ENCODE measurements around the gene REST.
"Not testable (repeated sequence)": the region's sequence is repeated elsewhere in the genome, so short reads cannot be mapped to it uniquely, and the experiment has no call there.

Gene REST

GRCh38 chr4:56930638-56931037 lies 22.9 kb downstream of the REST start:
- POLR2A ChIA-PET, result no interaction called here
- TF ChIP-seq FOXA1 (IDR thresholded peaks at IDR 0.05) (no peak), ARNT (IDR thresholded peaks at IDR 0.05) (no peak), SUZ12 (IDR thresholded peaks at IDR 0.05) (no peak), FOXK2 (IDR thresholded peaks at IDR 0.05) (no peak), PKNOX1 (IDR thresholded peaks at IDR 0.05) (no peak), FOXM1 (IDR thresholded peaks at IDR 0.05; ENCODE audit: borderline replicate concordance) (no peak), NFRKB (IDR thresholded peaks at IDR 0.05) (no peak), BHLHE40 (IDR thresholded peaks at IDR 0.05; ENCODE audit: borderline replicate concordance) (no peak), CTBP1 (IDR thresholded peaks at IDR 0.05; ENCODE audit: borderline replicate concordance) (no peak), ELF4 (IDR thresholded peaks at IDR 0.05) (no peak), L3MBTL2 (conservative IDR thresholded peaks at IDR 0.05) (no peak), SP1 (IDR thresholded peaks at IDR 0.05) (no peak), LEF1 (IDR thresholded peaks at IDR 0.05; ENCODE audit: borderline replicate concordance) (no peak), ZNF384 (IDR thresholded peaks at IDR 0.05) (no peak), TARDBP (IDR thresholded peaks at IDR 0.05) (no peak), HDGF (IDR thresholded peaks at IDR 0.05; ENCODE audit: borderline replicate concordance) (no peak)
- CTCF ChIA-PET, result interaction anchor here (0.6 kb wide), 1 partner anchor 542 kb away, joined by 7 read pairs; no protein-coding TSS in a partner anchor
- DNase-seq (ENCODE audit: extremely low spot score), result no peak

GRCh38 chr4:56931924-56932323 lies 24.2 kb downstream of the REST start:
- TF ChIP-seq BHLHE40 (IDR thresholded peaks at IDR 0.05; ENCODE audit: borderline replicate concordance) (no peak), NFRKB (IDR thresholded peaks at IDR 0.05) (no peak), ELF4 (IDR thresholded peaks at IDR 0.05) (no peak), ARNT (IDR thresholded peaks at IDR 0.05) (no peak), SUZ12 (IDR thresholded peaks at IDR 0.05) (no peak), FOXA1 (IDR thresholded peaks at IDR 0.05) (no peak), FOXM1 (IDR thresholded peaks at IDR 0.05; ENCODE audit: borderline replicate concordance) (no peak), PKNOX1 (IDR thresholded peaks at IDR 0.05) (no peak), ZNF384 (IDR thresholded peaks at IDR 0.05) (no peak), CTBP1 (IDR thresholded peaks at IDR 0.05; ENCODE audit: borderline replicate concordance) (no peak), TARDBP (IDR thresholded peaks at IDR 0.05) (no peak), SP1 (IDR thresholded peaks at IDR 0.05) (no peak), HDGF (IDR thresholded peaks at IDR 0.05; ENCODE audit: borderline replicate concordance) (no peak), LEF1 (IDR thresholded peaks at IDR 0.05; ENCODE audit: borderline replicate concordance) (no peak), FOXK2 (IDR thresholded peaks at IDR 0.05) (no peak), L3MBTL2 (conservative IDR thresholded peaks at IDR 0.05) (no peak)
- ChIA-PET CTCF (no interaction called here), POLR2A (no interaction called here)
- no peak for DNase-seq (ENCODE audit: extremely low spot score)

- ChIA-PET POLR2A (no interaction called here), CTCF (interaction anchor here (0.6 kb wide), 1 partner anchor 23 kb away, joined by 5 read pairs; no protein-coding TSS in a partner anchor)
- no peak for DNase-seq (ENCODE audit: extremely low spot score)
- TF ChIP-seq CTBP1 (IDR thresholded peaks at IDR 0.05; ENCODE audit: borderline replicate concordance) (no peak), ARNT (IDR thresholded peaks at IDR 0.05) (no peak), BHLHE40 (IDR thresholded peaks at IDR 0.05; ENCODE audit: borderline replicate concordance) (no peak), HDGF (IDR thresholded peaks at IDR 0.05; ENCODE audit: borderline replicate concordance) (no peak), ELF4 (IDR thresholded peaks at IDR 0.05) (no peak), ZNF384 (IDR thresholded peaks at IDR 0.05) (no peak), L3MBTL2 (conservative IDR thresholded peaks at IDR 0.05) (no peak), SP1 (IDR thresholded peaks at IDR 0.05) (no peak), NFRKB (IDR thresholded peaks at IDR 0.05) (no peak), SUZ12 (IDR thresholded peaks at IDR 0.05) (no peak), TARDBP (IDR thresholded peaks at IDR 0.05) (no peak), FOXK2 (IDR thresholded peaks at IDR 0.05) (no peak), FOXA1 (IDR thresholded peaks at IDR 0.05) (no peak), LEF1 (IDR thresholded peaks at IDR 0.05; ENCODE audit: borderline replicate concordance) (no peak)
These were observed 29.6 kb downstream of the REST start for GRCh38 chr4:56937262-56937661.

GRCh38 chr4:56939826-56940225 lies 32.1 kb downstream of the REST start:
- CTCF ChIA-PET; POLR2A ChIA-PET; DNase-seq (ENCODE audit: extremely low spot score): not testable (repeated sequence)

- ChIA-PET CTCF (no interaction called here), POLR2A (no interaction called here)
- DNase-seq (ENCODE audit: extremely low spot score), result no peak
- no peak for TF ChIP-seq HDGF (IDR thresholded peaks at IDR 0.05; ENCODE audit: borderline replicate concordance)
- no peak for TF ChIP-seq ELF4 (IDR thresholded peaks at IDR 0.05)
- no peak for TF ChIP-seq TARDBP (IDR thresholded peaks at IDR 0.05)
- TF ChIP-seq BHLHE40 (IDR thresholded peaks at IDR 0.05; ENCODE audit: borderline replicate concordance), result no peak
- no peak for TF ChIP-seq FOXA1 (IDR thresholded peaks at IDR 0.05)
- TF ChIP-seq SP1 (IDR thresholded peaks at IDR 0.05), result no peak
These were observed 32.7 kb downstream of the REST start for GRCh38 chr4:56940403-56940802.

- ChIA-PET POLR2A (no interaction called here), CTCF (interaction anchor here (0.6 kb wide), 1 partner anchor 258 kb away, joined by 4 read pairs; no protein-coding TSS in a partner anchor)
- TF ChIP-seq PKNOX1 (IDR thresholded peaks at IDR 0.05) (no peak), SUZ12 (IDR thresholded peaks at IDR 0.05) (no peak)
These were observed 33.3 kb downstream of the REST start for GRCh38 chr4:56940971-56941370.

GRCh38 chr4:56941403-56941802 lies 33.7 kb downstream of the REST start:
- no peak for DNase-seq (ENCODE audit: extremely low spot score)
- ChIA-PET POLR2A (no interaction called here), CTCF (interaction anchor here (0.6 kb wide), 1 partner anchor 258 kb away, joined by 4 read pairs; no protein-coding TSS in a partner anchor)
- TF ChIP-seq ELF4 (IDR thresholded peaks at IDR 0.05) (no peak), FOXM1 (IDR thresholded peaks at IDR 0.05; ENCODE audit: borderline replicate concordance) (no peak), TARDBP (IDR thresholded peaks at IDR 0.05) (no peak), PKNOX1 (IDR thresholded peaks at IDR 0.05) (no peak), SUZ12 (IDR thresholded peaks at IDR 0.05) (no peak), HDGF (IDR thresholded peaks at IDR 0.05; ENCODE audit: borderline replicate concordance) (no peak), FOXA1 (IDR thresholded peaks at IDR 0.05) (no peak), LEF1 (IDR thresholded peaks at IDR 0.05; ENCODE audit: borderline replicate concordance) (no peak), FOXK2 (IDR thresholded peaks at IDR 0.05) (no peak), CTBP1 (IDR thresholded peaks at IDR 0.05; ENCODE audit: borderline replicate concordance) (no peak), BHLHE40 (IDR thresholded peaks at IDR 0.05; ENCODE audit: borderline replicate concordance) (no peak), ZNF384 (IDR thresholded peaks at IDR 0.05) (no peak), ARNT (IDR thresholded peaks at IDR 0.05) (no peak), L3MBTL2 (conservative IDR thresholded peaks at IDR 0.05) (no peak), NFRKB (IDR thresholded peaks at IDR 0.05) (no peak), SP1 (IDR thresholded peaks at IDR 0.05) (no peak)

More at GRCh38 chr4:56940971-56941370, 33.3 kb downstream of the REST start:
- no peak for DNase-seq (ENCODE audit: extremely low spot score)
